ENCODE results near the gene FAM98B. TPM values are rescaled to one million over a fixed set of nuclear protein-coding genes. Genes with fewer than 3 reads are reported as not detected.
"Not testable (repeated sequence)": the region's sequence is repeated elsewhere in the genome, so short reads cannot be mapped to it uniquely, and the experiment has no call there.

FAM98B gene
- total RNA-seq: 10 to 100 TPM; 42.5 to 44.6 (median 44.0) TPM

DNA sequence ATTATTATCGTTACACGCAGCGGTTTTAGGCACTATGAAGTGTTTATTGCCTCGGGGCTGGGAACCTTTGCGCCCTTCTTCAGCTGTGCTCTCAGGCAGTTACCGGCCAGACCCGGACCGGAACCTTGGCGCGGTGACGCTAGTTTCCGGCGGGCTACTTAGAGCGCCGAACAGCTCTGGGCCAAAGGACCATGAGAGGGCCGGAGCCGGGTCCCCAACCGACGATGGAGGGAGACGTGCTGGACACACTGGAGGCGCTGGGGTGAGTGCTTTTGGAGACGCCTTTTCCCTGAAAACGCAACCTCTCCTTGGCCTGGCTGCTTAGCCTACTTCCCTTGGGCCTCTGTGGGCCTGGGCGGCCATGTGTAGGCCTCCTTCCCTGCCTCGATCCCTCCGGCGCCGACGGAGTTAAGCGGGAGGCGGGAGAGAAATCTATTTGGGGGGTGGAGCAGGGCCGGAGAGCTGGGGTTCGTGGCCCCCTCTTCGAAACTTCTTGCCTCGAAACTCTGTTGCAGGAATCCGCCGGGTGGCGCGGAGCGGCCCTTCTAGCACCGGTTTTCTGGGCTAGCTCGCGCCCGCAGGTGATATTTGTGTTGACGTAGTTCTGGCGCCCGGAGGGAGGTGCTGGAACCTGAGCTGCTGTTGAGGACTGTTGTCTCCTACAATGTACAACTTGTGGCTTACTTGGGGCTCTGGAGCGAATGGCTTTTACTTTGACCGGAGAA, at the start of gene FAM98B:
FAM98B (plus strand) TSS at position 157 of the 725 bp plus-strand sequence; CDS start at position 192, 35 bp downstream.
- peak; percentile 84 for DNase-seq
- Mint-ChIP-seq H3K9me3 (no peaks in the 10 kb centered on the region), H3K27me3 (ENCODE audit: low read depth) (no peaks in the 10 kb centered on the region), H3K4me1 (ENCODE audit: low read depth) (peaks cover 30% of the 10 kb centered on the region), H3K4me3 (peak within 1 kb of the TSS; percentile 99), H3K36me3 (ENCODE audit: insufficient read depth) (peaks cover 5% of the 10 kb centered on the region)
- peak; percentile 97 to 98 for ATAC-seq

DNA sequence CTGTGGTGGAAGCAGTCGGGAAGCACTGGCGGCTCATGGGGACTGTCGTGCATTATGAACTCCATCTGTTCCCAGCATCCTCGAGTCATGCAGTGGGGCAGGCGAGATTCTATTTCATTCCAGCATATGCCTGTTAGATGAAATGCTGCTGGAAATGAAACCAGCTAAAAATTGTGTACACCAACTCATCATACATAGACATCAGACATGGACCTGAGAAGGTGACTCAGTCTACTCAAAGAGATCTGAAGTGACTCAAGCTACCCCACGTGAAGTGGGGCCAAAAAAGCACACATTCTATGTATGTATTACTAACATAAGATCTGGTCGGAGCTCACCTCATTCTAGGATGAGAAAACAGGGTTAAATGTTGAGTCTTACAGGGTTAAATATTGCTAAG, 47.5 kb upstream of the FAM98B start:
- no peaks in the 10 kb centered on the region for H3K9me3 Mint-ChIP-seq
- no peaks in the 10 kb centered on the region for H3K36me3 Mint-ChIP-seq (ENCODE audit: insufficient read depth)
- ATAC-seq (peak; percentile 50 to 69), DNase-seq (no peak)
- no peaks in the 10 kb centered on the region for H3K4me1 Mint-ChIP-seq (ENCODE audit: low read depth)
- H3K27me3 Mint-ChIP-seq (ENCODE audit: low read depth): peaks cover 20% of the 10 kb centered on the region
- no peak overlapping the region for H3K4me3 Mint-ChIP-seq

DNA sequence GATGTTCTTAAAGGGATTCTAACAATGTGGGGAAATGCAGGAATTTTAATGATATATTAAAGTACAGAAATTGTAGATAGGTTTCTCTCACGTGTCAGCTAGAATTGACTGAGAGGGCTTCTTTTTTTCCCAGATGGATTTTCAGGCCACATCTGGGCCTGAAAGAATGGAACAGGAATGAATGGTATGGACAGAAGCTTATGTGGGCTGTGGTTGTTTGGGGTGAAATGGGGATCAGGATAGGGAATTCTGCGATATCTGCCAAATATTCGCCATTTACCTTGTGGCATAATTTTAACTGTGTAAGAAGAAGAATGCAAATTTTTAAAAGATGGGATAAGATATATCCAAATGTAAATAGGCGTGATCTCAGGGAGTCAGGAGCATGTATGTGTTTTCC, 45.4 kb upstream of the FAM98B start:
- peaks cover 17% of the 10 kb centered on the region for H3K27me3 Mint-ChIP-seq (ENCODE audit: low read depth)
- H3K4me1 Mint-ChIP-seq (ENCODE audit: low read depth): no peaks in the 10 kb centered on the region
- no peaks in the 10 kb centered on the region for H3K9me3 Mint-ChIP-seq
- no peaks in the 10 kb centered on the region for H3K36me3 Mint-ChIP-seq (ENCODE audit: insufficient read depth)
- no peak overlapping the region for H3K4me3 Mint-ChIP-seq
- no peak for DNase-seq
- ATAC-seq: no peak

DNA sequence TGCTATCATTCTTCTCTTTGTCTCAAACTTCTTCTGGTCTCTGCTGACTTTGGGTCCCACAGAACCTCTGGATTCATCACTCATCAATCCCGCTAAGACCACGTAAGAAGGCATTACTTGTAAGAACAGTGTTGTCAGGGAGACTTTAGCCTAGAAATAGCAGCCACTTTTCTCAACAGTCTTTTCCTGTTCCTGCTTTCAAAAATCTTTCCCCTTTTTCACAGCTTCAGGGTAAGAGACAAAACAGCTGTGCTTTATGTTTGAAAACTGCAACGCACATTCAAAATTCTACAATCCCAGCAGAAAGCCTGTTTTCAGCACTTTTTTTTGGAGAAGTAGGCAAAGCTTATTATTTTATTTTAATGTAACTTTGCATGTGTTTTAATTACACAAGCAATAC, 42.0 kb upstream of the FAM98B start:
- H3K36me3 Mint-ChIP-seq (ENCODE audit: insufficient read depth): no peaks in the 10 kb centered on the region
- no peak overlapping the region for H3K4me3 Mint-ChIP-seq
- no peaks in the 10 kb centered on the region for H3K9me3 Mint-ChIP-seq
- H3K4me1 Mint-ChIP-seq (ENCODE audit: low read depth): no peaks in the 10 kb centered on the region
- H3K27me3 Mint-ChIP-seq (ENCODE audit: low read depth): peaks cover 33% of the 10 kb centered on the region
- DNase-seq: no peak
- ATAC-seq: no peak

DNA sequence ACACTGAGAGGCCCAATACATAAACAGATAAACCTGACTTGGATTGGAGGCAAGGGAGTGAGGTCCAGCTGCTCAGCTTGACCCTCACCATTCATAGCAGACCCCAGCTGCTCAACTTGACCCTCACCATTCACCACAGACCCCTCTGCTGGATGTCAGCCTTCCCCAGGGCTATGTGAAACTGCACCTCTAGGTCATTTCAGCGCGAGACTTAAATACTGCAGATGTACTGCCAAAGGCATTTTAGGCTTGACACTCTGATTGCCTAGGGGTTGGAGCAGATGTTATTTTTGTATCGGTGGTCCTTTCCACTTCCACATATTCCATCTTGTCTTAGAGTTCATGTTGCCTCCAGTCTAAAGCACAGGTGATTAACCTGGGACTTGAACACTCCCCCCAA, 41.5 kb upstream of the FAM98B start:
- H3K36me3 Mint-ChIP-seq (ENCODE audit: insufficient read depth): no peaks in the 10 kb centered on the region
- H3K9me3 Mint-ChIP-seq: no peaks in the 10 kb centered on the region
- peaks cover 36% of the 10 kb centered on the region for H3K27me3 Mint-ChIP-seq (ENCODE audit: low read depth)
- no peak for DNase-seq
- ATAC-seq: no peak
- H3K4me1 Mint-ChIP-seq (ENCODE audit: low read depth): no peaks in the 10 kb centered on the region
- H3K4me3 Mint-ChIP-seq: no peak overlapping the region

DNA sequence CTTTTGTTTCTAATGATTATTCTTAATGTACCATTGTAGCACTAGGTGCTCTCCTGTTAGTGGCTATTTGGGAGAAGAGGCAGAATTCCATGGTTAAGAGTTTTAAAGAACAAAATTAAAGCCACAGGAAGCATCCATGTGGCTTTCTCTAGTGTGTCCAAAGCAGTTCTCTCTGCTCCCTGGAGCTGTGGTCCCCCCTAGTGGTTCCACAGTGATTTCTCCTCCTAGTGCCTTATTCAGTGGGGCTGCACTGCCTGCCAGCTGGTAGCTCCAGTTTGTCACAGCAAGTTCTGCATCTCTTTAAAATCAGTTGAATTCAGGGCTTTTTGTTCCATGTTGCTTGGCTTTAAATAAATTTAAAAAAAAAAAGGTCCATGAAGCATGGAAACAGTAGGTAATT, 39.6 kb upstream of the FAM98B start:
- H3K36me3 Mint-ChIP-seq (ENCODE audit: insufficient read depth): no peaks in the 10 kb centered on the region
- H3K27me3 Mint-ChIP-seq (ENCODE audit: low read depth): peaks cover 34% of the 10 kb centered on the region
- DNase-seq: no peak
- H3K4me1 Mint-ChIP-seq (ENCODE audit: low read depth): no peaks in the 10 kb centered on the region
- no peak overlapping the region for H3K4me3 Mint-ChIP-seq
- H3K9me3 Mint-ChIP-seq: no peaks in the 10 kb centered on the region
- ATAC-seq: no peak

DNA sequence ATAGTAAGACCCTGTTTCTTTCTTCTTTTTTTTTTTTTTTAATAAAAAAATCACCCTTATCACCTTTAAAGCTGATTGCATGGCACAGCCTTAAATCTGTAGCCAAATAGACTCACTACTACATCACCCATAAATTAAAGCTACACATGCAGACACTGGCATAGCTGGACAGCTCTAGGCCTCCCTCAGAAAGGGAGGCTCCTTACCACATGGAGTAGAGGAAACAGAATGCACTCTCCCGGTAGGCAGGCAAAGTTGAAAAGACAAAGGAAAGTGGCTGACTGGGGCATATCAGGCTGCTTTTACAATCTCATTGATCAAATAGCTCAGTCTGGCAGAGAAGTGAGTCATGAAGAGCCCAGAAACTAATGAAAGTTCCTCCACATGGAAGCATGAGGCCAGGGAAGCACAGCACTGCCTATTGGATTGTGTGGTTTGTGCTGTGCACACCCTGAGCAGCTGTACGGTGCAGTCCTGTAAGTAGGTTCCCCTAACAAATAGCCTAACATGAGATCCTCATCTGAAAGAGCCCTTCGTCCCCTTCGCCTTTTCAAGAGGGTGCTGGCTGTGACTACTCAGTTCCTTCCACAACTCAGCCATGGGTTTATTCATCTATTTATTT, 32.7 kb upstream of the FAM98B start:
- Mint-ChIP-seq H3K9me3 (no peaks in the 10 kb centered on the region), H3K36me3 (ENCODE audit: insufficient read depth) (no peaks in the 10 kb centered on the region), H3K4me3 (no peak overlapping the region), H3K4me1 (ENCODE audit: low read depth) (no peaks in the 10 kb centered on the region), H3K27me3 (ENCODE audit: low read depth) (peaks cover 21% of the 10 kb centered on the region)
- DNase-seq (no peak), ATAC-seq (no peak)

DNA sequence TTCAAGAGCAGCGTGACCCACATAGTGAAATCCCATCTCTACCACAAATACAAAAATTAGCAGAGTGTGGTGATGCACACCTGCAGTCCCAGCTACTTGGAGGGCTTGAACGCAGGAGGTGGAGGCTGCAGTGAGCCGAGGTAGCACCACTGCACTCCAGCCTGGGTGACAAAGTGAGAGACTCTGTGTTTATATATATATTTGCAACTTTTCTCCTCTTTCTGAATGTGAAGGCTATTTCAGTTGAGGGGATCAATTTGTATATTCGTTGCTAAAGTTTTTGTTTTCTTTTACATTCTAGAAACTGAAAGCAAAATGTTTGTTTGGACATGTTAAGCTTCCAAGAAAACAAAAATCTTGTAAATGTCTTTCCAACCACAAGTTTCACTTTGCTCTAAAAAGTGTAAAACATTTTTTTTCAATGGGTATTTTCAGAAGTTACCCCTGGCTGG, 29.8 kb upstream of the FAM98B start:
- no peaks in the 10 kb centered on the region for H3K4me1 Mint-ChIP-seq (ENCODE audit: low read depth)
- H3K36me3 Mint-ChIP-seq (ENCODE audit: insufficient read depth): no peaks in the 10 kb centered on the region
- no peak overlapping the region for H3K4me3 Mint-ChIP-seq
- ATAC-seq (no peak), DNase-seq (no peak)
- peaks cover 17% of the 10 kb centered on the region for H3K27me3 Mint-ChIP-seq (ENCODE audit: low read depth)
- H3K9me3 Mint-ChIP-seq: no peaks in the 10 kb centered on the region

DNA sequence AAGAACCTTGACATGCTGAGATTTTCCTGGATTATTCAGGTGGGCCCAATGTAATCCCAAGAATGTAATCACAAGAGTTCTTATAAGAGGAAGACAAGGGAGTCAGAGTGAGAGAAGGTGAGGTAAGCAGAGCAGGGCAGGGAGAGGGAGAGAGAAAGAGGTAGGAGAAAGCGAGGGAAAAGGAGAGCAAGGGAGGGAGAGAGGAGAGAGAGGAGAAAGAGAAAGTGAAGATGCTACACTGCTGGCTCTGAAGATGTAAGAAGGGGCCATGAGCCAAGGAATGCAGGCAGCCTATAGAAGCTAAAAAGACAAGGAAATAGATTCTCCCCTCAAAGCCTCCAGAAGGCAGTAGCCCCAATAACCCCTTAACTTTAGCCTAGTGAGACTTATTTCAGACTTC, 28.7 kb upstream of the FAM98B start:
- DNase-seq: no peak
- no peak for ATAC-seq
- Mint-ChIP-seq H3K36me3 (ENCODE audit: insufficient read depth) (no peaks in the 10 kb centered on the region), H3K9me3 (no peaks in the 10 kb centered on the region), H3K4me1 (ENCODE audit: low read depth) (no peaks in the 10 kb centered on the region), H3K27me3 (ENCODE audit: low read depth) (peaks cover 14% of the 10 kb centered on the region), H3K4me3 (no peak overlapping the region)

DNA sequence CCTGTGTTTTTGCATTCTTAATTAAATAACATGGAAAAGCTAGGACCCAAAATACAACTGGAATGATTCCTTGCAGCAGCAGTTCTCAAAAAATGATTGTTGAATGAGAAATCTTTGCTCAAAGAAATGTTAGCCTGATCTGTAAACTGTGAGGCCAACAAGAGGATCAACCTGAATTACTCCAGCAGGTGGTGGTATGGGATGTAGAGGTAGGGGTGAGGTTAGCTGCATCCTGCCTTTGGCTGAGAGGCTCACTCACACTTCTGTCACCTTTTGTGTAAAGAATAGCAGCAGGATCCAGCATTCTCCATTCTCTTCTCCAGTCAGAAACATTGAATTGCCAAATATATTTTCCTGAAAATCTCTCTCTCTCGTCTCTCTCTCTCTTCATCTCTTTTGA, 26.5 kb upstream of the FAM98B start:
- H3K27me3 Mint-ChIP-seq (ENCODE audit: low read depth): peaks cover 13% of the 10 kb centered on the region
- H3K4me3 Mint-ChIP-seq: no peak overlapping the region
- ATAC-seq: no peak
- no peak for DNase-seq
- no peaks in the 10 kb centered on the region for H3K36me3 Mint-ChIP-seq (ENCODE audit: insufficient read depth)
- no peaks in the 10 kb centered on the region for H3K4me1 Mint-ChIP-seq (ENCODE audit: low read depth)
- no peaks in the 10 kb centered on the region for H3K9me3 Mint-ChIP-seq

DNA sequence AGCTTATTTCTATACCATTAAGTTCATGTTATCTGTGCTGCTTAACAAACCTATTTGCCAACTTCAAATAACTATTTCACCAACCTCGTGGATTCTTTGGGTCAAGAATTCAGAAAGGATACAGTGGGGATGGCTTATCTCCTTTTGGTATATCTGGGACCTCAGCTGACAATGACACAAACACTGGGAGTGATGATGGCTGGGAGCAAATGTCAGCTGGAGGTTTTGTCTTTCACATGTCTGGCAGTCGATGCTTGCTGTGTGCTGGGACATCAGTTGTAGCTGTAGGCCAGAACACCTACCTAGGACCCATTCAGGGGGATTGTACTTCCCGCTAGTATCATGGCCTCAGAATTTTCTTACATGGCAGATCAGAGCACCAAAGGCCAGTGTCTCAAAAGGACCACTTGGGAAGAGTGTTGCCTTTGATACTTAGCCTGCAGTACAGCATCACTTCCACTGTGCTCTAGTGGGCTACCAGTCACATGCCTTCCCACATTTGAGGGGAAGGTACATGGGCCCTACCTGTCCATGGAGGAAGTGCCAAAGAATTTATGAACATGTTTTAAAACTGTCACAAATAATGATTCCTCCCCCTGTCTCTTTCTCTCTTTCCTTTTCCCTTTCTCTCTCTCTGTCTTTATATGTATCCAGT, 23.7 kb upstream of the FAM98B start:
- Mint-ChIP-seq H3K4me1 (ENCODE audit: low read depth) (no peaks in the 10 kb centered on the region), H3K9me3 (no peaks in the 10 kb centered on the region), H3K27me3 (ENCODE audit: low read depth) (peaks cover 20% of the 10 kb centered on the region), H3K4me3 (no peak overlapping the region), H3K36me3 (ENCODE audit: insufficient read depth) (no peaks in the 10 kb centered on the region)
- DNase-seq (no peak), ATAC-seq (no peak)

DNA sequence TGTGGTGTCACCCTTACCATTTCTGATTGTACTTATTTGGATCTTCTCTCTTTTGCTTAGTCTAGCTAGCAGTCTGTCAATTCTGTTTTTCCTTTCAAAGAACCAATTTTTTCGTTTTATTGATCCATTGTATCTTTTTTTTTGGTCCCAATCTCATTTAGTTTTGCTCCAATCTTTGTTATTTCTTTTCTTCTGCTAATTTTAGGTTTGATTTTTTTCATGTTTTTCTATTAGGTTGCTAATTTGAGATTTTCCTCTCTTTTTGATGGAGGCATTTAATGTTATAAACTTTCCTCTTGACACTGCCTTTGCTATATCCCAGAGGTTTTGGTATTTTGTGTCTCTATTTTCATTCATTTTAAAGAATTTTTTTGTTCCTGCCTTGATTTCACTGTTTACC, 16.9 kb upstream of the FAM98B start:
- H3K27me3 Mint-ChIP-seq (ENCODE audit: low read depth): peaks cover 39% of the 10 kb centered on the region
- H3K4me3 Mint-ChIP-seq: no peak overlapping the region
- H3K36me3 Mint-ChIP-seq (ENCODE audit: insufficient read depth): no peaks in the 10 kb centered on the region
- peaks cover 6% of the 10 kb centered on the region for H3K4me1 Mint-ChIP-seq (ENCODE audit: low read depth)
- peaks cover 5% of the 10 kb centered on the region for H3K9me3 Mint-ChIP-seq
- no peak for DNase-seq
- ATAC-seq: no peak

DNA sequence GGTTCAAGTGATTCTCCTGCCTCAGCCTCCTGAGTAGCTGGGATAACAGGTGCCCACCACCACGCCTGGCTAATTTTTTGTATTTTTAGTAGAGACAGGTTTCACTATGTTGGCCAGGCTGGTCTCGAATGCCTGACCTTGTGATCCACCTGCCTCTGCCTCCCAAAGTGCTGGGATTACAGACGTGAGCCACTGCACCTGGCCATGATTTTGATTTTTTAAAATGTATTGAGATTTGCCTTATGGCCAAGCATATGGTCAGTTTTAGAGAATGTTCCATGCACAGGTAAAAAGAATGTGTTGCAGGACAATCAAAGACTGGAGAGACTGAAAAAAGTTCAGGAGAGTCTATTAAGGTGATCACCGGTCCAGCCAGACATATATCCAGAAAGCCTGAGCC, 16.3 kb upstream of the FAM98B start:
- not testable (repeated sequence) for ATAC-seq; H3K4me1 Mint-ChIP-seq (ENCODE audit: low read depth); H3K36me3 Mint-ChIP-seq (ENCODE audit: insufficient read depth); H3K9me3 Mint-ChIP-seq; DNase-seq; H3K4me3 Mint-ChIP-seq
- peaks cover 39% of the 10 kb centered on the region for H3K27me3 Mint-ChIP-seq (ENCODE audit: low read depth)

DNA sequence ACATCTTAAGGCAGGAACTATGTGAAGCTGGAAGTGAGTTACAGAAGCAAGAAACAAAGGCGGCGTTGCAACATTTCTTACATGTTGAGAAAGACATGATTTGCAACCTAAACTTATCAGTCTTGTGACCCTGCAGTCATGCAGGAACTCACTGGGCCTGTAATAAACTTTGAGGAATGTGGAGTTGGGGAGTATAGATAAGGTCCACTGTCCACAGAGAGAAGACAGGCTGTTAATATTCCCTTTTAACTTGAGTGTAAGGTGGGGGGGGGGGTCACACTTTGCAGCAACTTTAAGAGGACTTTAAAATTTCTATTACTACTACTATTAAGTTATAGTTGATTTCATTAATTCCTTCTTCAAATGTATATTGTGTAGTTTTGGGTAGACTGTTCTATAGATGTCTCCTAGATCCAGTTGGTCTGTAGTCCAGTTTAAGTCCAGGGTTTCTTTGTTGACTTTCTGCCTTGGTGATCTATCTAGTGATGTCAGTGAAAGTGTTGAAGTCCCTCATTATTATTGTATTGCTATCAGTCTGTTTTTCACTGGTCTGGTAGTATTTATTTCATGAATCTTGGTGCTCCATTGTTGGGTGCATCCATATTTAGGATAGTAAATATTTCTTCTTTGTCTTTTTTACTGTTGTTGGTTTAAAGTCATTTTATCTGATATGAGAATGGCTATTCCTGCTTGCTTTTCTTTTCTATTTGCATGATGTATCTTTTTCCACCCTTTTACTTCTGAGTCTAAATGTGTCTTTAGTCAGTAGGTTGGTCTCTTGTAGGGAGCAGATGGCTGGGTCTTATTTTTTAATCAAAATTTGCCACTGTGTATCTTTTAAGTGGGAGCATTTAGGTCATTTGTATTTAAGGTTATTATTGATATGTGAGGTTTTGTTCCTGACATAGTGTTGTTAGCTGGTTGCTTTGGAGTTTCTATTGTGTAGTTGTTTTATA, 15.6 kb upstream of the FAM98B start:
- no peak for ATAC-seq
- peaks cover 39% of the 10 kb centered on the region for H3K27me3 Mint-ChIP-seq (ENCODE audit: low read depth)
- no peaks in the 10 kb centered on the region for H3K36me3 Mint-ChIP-seq (ENCODE audit: insufficient read depth)

More for the DNA sequence above, 15.6 kb upstream of the FAM98B start:
- Mint-ChIP-seq H3K9me3 (peaks cover 5% of the 10 kb centered on the region), H3K4me1 (ENCODE audit: low read depth) (peaks cover 6% of the 10 kb centered on the region), H3K4me3 (no peak overlapping the region)
- no peak for DNase-seq
